GM20000 (cell line): Measurements from ENCODE around the gene NMNAT3.

Source experiments
- DNase-seq: peaks from one replicate; pipeline ENCODE4 v3.0.0; 2012; ENCODE audit warnings: low spot score
- TF ChIP-seq, protein P1 (sequence below): IDR thresholded peaks from 2 replicates; pipeline ENCODE4 v1.5.1; 2012; ENCODE audit warnings: mild to moderate bottlenecking, control low read depth; ENCODE audit errors: extremely low read depth, missing control alignments

Gene NMNAT3

DNA sequence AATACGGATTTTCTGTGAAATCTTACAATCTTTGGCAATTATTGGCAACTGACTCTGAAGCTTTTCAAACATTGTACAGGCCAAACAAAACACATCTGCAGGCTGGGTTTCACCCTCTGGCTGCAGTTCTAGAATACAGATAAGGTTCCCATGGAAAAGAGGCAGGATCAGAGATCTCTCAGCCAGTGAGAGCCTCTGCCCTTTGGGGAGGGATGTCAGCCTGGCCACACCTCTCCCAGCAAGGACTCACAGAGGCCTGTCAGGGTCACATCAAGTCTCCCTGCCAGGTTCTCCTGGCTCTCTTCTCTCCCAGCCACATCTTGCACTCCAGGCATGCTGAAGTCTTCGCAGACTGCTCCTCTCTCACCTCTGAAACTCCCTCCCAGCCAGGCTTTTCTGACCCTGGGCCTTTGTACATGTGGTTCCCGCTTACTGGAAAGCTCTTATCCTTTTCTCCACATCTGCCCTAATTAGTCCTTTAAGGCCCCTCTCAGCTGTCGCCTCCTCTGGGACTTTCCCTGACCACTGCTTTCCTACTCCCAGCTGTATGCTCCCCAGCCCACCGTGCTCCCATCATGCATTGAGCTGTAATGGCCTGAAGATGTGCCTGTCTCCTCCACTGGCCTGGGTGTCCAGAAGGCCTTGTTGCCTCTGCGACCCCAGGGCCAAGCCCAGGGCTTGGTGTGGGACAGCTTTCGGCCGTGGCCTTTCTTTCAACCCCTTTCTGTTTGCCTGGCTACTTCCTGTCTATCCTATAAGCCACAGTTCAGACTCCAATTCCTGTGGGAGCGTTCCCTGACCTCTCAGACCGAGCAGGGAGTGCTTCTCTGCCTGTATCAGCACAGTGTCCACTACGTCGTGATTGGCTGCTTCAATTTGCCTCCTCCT, 142.5 kb downstream of the NMNAT3 start:
- no peak for DNase-seq
- TF ChIP-seq, protein P1, sequence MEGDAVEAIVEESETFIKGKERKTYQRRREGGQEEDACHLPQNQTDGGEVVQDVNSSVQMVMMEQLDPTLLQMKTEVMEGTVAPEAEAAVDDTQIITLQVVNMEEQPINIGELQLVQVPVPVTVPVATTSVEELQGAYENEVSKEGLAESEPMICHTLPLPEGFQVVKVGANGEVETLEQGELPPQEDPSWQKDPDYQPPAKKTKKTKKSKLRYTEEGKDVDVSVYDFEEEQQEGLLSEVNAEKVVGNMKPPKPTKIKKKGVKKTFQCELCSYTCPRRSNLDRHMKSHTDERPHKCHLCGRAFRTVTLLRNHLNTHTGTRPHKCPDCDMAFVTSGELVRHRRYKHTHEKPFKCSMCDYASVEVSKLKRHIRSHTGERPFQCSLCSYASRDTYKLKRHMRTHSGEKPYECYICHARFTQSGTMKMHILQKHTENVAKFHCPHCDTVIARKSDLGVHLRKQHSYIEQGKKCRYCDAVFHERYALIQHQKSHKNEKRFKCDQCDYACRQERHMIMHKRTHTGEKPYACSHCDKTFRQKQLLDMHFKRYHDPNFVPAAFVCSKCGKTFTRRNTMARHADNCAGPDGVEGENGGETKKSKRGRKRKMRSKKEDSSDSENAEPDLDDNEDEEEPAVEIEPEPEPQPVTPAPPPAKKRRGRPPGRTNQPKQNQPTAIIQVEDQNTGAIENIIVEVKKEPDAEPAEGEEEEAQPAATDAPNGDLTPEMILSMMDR = no peak

DNA sequence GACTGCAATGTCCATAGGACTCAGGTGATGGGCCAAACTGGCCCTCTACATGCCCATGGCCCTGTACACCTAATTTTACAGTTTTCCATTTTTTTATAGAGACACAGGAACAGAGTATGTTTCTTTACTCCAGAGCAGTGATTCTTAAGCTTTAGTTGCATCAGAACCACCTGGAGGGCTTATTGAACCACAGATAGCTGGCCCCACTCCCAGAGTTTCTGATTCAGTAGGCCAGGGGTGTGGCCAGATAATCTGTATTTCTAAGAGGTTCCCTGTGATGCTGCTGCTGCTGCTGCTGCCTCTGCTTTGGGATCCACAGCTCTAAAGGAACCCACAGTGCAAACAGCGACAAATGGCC, 143.3 kb downstream of the NMNAT3 start:
- no peak for DNase-seq
- TF ChIP-seq, protein P1 = no peak

DNA sequence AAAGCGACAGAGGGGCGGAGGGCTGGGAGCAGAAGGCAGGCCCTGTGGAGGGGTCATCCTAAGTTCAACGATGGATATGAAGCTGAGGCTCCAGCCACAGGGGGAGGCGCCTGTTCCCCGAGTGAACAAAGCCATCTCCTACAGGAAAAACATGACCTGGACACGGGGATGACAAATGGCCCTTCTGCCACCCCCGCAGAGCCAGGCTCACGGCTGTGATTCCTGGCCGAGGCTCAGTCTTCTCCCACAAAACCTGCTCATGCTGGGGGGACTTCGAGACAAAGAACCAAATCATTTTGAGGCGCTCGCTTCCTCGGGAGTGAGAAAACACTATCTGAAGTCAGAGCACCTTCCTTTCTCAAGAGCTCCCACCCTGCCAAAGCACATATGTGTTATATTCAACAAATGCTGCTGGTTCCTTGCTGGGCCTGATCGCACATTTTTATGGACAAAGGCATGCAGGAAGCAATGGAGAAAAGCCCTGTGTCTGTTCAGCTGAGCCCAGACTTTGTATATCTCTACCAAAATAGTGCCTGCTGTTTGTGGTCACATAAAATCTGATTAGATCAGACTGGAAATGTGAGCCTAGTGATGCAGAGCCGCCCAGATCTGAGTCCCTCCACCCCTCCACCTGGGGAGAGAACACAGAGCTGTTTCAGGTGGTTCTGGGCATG, 143.9 kb downstream of the NMNAT3 start:
- no peak for DNase-seq
- TF ChIP-seq, protein P1 = no peak

DNA sequence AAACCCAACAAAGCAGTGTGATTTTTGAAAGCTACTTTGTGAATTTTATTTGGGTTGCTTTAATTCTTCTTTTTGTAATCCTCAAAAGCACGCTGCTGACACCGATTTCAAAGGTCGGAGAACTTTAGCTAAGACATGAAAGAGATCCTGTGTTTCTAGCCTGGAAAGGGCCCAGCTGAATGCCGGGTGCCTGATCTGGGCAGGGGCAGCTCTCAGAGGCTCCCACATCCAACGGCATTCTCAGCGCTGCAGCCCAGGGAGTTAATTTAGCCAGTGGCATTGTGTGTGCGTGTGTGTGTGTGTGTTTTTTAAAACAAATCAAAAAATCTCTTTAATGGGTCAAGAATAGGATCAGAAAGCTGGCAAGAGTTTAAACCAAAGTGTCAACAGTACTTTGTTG, 144.8 kb downstream of the NMNAT3 start:
- no peak for DNase-seq
- TF ChIP-seq, protein P1 = no peak

DNA sequence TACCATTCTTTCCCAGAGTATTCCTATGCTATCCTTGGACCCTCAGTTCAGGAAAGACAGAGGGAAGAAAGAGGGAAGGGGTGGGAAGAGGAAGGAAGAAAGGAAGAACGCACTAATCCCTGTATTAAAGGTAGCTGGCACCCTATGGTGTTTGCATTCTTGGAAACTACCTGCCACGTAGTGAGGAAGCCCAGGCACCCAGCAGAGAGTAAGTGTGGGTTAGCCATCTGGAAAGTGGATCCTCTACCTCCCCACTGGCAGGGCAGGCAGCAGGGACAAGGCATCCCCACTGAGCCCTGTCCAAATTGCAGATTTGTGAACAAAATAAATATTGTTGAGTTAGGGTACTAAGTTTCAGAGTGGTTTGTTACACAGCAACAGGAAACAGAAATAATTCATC, 147.1 kb downstream of the NMNAT3 start:
- TF ChIP-seq, protein P1 = no peak
- DNase-seq = no peak

DNA sequence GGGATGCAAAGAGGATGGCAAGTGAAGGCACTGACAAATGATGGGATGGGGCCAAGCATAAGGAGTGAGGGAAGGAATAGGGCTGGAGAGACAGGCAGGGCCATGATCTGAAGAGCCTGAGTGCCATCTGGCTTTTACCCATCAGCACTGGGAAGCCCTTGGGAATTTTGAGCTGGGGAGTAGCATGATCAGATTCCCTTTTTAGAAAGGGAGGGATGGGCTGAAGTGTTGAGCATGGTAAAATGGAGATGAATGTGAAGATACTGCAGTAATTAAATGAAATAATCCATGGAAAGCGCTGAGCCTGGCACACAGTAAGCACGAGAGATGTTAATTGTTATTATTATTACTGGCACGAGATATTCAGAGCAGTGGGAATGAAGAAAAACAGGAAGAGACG, 148.1 kb downstream of the NMNAT3 start:
- DNase-seq = no peak
- TF ChIP-seq, protein P1 = no peak

DNA sequence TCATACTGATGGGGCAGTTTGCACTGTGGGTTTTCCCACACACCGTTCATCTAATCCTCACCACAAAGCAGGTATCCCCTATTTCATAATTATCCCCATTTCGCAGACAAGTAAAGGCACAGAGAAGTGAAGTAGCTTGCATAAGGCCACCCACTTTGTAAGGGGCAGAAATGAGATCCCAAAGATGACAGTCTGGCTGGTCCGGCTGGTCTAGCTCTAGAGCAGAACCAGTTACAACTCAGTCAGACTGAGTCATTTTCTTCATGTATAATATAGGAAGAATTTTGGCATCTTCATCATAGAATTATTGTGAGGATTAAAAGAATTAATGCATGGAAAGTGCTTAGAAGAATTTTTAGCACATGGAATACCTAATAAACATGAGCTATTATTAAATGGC, 148.8 kb downstream of the NMNAT3 start:
- no peak for DNase-seq
- TF ChIP-seq, protein P1 = no peak
